ENCODE data around the gene C19orf38.

DNA sequence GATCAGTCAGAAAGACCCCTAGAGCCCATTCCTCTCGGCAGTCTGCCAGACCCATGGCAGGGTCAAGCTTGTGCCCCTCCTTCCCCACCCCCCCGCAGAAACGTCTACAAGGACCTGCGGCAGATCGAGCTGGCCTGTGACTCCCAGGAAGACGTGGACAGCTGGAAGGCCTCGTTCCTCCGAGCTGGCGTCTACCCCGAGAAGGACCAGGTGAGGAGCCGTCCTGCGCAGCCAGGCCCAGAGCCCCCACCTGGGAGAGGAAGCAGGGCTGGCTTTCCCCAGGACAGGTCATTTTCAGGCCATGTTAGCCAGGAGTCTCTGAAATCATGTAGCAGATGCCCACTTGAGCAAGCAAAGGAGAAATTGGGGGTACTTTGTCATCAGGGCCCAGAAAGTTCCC lies 24.5 kb upstream of the C19orf38 start:
- TF ChIP-seq, protein P1, sequence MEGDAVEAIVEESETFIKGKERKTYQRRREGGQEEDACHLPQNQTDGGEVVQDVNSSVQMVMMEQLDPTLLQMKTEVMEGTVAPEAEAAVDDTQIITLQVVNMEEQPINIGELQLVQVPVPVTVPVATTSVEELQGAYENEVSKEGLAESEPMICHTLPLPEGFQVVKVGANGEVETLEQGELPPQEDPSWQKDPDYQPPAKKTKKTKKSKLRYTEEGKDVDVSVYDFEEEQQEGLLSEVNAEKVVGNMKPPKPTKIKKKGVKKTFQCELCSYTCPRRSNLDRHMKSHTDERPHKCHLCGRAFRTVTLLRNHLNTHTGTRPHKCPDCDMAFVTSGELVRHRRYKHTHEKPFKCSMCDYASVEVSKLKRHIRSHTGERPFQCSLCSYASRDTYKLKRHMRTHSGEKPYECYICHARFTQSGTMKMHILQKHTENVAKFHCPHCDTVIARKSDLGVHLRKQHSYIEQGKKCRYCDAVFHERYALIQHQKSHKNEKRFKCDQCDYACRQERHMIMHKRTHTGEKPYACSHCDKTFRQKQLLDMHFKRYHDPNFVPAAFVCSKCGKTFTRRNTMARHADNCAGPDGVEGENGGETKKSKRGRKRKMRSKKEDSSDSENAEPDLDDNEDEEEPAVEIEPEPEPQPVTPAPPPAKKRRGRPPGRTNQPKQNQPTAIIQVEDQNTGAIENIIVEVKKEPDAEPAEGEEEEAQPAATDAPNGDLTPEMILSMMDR (IDR thresholded peaks at IDR 0.05; ENCODE audit: low read length) = no peak
- TF ChIP-seq EZH2 (IDR thresholded peaks at IDR 0.05; ENCODE audit: borderline replicate concordance, low read length) = no peak

All from OCI-LY1 (cell line).